Islet precursor cell (in vitro differentiated cells): ENCODE data around the gene RABGAP1L.

Experiments
- DNase-seq: peaks from one replicate; pipeline ENCODE4 v3.0.0-alpha.2; 2018

Gene RABGAP1L

DNA sequence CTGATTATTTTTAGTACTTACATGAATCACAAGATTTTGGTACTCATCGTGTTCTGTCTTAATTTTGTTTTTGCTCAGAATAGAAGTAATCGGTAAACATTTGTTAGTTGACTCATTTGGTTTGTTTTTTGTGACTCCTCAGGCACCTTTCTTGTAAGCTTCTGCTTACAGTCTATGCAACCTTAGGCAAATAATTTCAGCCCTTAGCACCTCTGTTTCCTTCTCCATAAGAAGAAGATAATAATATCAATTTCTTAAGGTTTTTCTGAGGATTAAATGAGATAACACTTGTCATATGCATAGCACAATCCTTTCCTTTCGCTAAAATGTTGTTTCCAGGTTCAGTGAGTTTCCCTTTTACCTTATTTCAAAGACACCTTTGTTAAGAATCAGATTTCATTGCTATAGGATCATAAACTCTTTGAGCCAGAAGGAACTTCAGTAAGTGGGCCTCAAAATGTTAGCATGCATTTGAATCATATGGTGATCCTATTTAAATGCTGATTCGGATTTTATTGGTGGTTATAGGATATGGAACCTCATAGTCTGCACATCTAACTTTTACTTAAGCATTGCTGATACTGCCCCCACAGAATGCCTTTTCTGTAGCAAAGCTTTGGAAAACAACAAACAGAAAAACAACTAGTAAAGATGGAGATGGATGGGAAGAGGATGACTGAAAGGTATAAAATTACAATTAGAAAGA is 567.7 kb downstream of the RABGAP1L start:
- DNase-seq, result no peak

GRCh38 chr1:174734270-174734669 is 575.0 kb downstream of the RABGAP1L start:
- DNase-seq, result no peak

DNA sequence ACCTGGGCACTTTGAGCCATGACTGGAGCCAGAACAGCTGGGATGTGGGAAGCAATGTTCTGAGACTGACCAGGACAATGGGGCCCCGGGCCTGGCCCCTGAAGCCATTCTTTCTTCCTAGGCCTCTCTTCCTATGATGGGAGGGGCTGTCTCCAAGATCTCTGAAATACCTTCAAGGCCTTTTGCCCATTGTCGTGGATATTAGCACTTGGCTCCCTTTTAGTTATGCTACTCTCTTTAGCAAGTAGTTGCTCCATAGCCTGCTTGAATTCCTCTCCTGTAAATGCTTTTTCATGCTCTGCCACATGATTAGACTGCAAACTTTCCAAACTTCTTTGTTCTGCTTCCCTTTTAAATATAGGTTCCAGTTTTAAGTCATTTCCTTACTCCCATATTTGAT is 577.5 kb downstream of the RABGAP1L start:
- DNase-seq, result no peak

- DNase-seq, result no peak
Observed at GRCh38 chr1:174740249-174740968, 581.1 kb downstream of the RABGAP1L start.

DNA sequence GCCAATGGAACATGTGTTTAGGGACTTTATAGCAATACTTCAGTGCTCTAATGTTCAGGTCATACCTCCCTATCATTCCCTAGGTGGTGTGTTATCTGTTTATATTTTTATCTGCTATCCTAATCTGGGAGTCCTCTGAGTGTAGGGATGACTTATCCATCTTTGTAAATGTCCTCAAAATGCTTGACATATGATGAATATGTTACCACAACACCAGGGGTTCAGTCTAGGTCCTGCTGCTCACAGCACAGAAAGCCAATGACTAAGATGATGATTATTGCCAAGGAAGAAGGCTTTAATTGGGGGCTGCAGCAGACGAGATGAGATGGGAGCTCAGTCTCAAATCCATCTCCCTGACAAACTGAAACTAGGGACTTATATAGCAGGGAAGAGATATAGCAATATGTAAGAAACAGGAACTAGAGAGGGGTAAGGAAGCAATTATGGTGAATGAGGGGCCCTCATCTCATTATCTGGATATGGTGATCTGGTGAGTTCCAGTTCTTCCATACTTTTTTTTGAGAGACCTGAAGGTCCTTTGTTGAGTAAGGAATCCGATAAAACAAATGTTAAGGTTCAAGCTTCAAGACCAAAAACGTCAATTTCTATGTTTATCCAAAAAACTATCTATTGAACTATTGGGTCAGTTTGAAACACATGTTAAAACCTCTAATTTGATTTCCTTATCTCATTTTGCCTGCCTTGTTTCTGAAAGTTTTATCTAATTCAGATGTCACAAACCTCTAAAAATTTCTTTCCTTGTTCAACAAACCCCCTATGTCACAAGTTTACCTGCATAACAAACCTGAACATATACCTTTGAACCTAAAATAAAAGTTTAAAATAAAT is 583.7 kb downstream of the RABGAP1L start:
- no peak for DNase-seq

GRCh38 chr1:174743654-174744561 is 584.6 kb downstream of the RABGAP1L start:
- no peak for DNase-seq

GRCh38 chr1:174744886-174745285 is 585.6 kb downstream of the RABGAP1L start:
- DNase-seq, result no peak

GRCh38 chr1:174746024-174746808 is 586.9 kb downstream of the RABGAP1L start:
- DNase-seq, result no peak

DNA sequence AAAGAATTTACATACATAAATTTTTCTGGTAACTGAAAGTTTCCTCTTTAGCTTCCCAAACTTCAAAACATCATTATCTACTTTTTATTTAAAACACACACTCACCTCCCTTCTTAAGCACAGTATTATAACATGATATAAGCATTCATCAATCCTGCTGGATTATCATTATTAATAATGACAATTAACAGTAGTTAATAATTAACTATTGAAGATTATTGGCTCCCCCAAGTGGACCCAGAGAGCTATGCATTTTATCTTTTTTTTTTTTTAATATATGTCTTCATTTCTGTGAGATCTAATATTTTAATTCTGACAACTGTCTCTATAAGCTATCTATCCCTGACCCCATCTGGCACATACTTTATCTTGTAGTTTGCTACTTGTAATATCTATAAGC is 588.3 kb downstream of the RABGAP1L start:
- no peak for DNase-seq

- DNase-seq, result no peak
Observed at GRCh38 chr1:174748586-174748985, 589.3 kb downstream of the RABGAP1L start.

DNA sequence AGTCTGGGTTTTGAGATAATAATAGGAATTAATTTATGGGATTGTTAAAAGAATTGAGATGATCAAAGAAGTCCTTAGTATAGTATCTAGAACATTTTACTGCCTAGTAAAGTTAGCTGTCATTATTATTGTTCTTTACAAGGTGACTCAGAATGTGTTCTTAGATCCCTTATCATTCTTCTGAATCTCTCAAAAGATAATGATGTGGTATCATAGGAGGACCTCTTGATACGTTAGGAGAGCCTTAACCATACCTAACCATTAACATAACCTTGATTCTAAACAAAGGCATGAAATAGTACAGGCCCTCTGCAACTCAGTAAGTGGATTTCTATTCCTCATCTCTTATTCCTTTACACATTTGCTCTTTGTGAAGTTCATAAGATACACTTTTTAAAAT is 593.8 kb downstream of the RABGAP1L start:
- no peak for DNase-seq

DNA sequence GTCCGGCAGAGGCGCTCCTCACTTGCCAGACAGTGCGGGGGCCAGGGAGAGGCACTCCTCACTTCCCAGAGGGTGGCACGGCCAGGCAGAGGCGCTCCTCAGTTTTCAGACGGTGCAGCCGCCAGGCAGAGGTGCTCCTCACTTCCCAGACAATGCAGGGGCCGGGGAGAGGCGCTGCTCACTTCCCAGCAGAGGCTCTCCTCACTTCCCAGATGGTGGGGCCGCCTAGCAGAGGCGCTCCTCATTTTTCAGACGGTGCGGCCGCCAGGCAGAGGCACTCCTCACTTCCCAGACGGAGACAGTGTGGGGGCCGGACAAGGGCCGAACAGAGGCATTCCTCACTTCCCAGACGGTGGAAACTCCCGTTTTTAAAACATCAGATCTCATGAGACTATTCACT is 602.0 kb downstream of the RABGAP1L start:
- no peak for DNase-seq

DNA sequence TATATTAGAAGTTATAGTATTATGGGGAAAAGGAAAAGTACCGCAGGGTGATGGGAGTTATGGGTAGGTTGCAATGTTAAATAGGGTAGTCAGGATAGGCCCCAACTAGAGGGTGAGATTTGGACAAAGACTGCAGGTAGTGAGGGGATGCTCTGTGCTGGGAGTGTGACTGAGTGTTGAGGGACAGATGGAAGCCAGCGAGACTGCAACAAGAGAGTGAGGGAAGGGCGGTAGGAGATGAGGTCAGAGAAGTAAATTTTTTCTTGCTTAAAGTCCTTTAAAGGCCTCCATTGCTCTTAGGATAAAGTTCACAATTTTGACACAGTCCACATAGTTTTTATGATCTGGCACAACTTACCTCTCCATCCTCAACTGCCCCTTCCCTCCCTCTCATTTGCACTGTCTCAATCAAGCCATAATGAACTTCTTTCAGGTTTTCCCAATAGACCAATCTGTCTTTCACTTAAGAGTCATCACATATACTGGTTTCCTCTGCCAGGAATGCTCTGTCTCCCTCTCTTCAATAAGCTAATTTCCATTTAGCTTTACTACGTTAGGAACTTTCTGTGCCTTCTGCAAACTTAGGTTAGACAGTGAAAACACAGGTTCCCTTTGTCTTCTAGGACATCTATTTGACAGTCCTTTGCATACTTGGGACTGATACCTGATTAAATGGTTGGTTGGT is 602.7 kb downstream of the RABGAP1L start:
- DNase-seq, result no peak

DNA sequence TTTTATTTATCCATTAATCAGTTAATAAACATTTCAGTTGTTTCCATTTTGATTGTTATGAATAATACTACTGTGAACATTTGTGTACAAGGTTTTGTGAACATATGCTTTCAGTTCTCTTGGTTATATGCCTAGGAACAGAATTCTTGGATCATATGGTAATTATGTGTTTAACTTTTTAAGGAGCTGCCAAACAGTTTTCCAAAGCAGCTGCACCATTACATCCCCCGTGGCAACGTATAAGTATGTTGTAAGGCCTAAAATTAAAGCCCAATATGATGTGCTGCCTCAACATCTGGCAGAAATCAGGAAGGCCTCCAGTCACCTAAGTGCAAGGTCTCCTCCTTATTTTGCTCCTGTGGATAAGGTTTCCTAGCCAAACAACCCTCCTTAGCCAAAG is 604.9 kb downstream of the RABGAP1L start:
- no peak for DNase-seq

- DNase-seq, result no peak
Observed at GRCh38 chr1:174766727-174767126, 607.4 kb downstream of the RABGAP1L start.

- DNase-seq, result no peak
Observed at GRCh38 chr1:174768516-174768915, 609.2 kb downstream of the RABGAP1L start.

DNA sequence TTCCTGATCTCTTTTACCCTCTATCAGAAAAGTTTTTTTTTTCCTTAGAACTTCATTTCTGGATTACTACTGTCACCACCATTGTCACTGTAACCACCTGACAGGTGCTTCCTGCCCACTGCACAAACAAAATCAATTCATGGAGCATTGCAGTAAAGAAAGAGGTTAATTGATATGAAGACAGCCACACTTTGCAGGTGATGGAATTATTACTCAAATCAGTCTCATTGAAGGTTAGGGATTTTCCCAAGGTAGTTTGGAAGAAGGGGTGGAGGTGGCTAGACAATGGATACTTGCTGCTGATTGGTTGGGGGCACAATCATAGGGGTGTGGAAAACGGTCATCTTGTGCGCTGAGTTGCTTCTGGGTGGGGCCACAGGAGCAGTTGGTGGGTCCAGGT is 609.6 kb downstream of the RABGAP1L start:
- no peak for DNase-seq

DNA sequence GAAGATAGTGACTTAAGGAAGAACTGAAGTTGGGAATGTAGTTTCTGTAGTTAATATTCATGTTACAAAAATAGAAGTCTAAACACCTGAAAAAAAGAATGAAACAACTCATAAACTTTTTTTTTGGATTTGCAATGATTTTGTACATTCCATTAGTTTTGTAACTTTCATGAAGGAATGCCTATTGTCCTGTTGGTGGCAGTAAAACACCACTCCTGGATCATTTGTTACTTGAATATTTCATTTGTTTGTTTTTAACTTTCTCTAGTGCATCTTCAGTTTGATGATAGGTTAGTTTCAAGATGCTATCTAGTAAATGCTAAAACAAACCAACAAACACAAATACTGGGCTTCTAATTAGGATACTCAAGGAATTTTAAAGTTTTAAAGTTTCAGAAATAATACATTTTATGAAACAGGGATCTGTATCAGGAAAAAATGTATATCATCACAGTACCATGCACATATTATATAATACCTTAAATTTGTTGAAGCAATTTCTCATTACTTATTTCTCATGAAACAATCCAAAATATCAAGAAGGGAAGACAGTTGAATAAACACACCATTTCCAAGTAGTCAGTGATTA is 610.7 kb downstream of the RABGAP1L start:
- no peak for DNase-seq

- no peak for DNase-seq
Observed at GRCh38 chr1:174775621-174776020, 616.3 kb downstream of the RABGAP1L start.

DNA sequence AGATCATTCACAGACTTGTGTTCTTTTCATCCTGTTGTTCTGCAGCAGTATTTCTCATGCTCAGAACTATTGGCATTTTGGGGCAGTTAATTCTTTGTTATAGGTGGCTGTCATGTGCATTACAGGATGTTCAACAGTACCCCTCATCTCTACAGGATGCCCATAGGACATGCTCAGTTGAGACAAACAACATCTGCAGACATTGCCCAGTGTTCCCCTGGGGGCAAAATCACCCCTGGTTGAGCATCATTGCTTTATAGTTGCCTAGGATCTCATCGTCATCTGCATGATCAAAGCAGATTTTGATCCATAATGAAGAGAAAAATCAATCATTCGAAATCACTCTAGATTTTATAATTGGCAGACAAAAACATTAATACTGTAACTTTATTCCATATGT is 617.9 kb downstream of the RABGAP1L start:
- DNase-seq, result no peak

- no peak for DNase-seq
Observed at GRCh38 chr1:174785510-174785909, 626.2 kb downstream of the RABGAP1L start.
